ENCODE results near the gene PKHD1. TPM values are rescaled to one million over a fixed set of nuclear protein-coding genes. Genes with fewer than 3 reads are reported as not detected.
"Not testable (repeated sequence)": the region's sequence is repeated elsewhere in the genome, so short reads cannot be mapped to it uniquely, and the experiment has no call there.

PKHD1 gene
- total RNA-seq, 1 experiment from 2014 or later = 3.4 TPM

- DNase-seq (ENCODE audit: low read depth) = no peak
- in situ Hi-C loops (cut with HindIII; ENCODE audit: low pct_unique_long_range_greater_than_20kb, low sequenced_read_pairs) = no loop called here
These were observed 125.1 kb downstream of the PKHD1 start for GRCh38 chr6:51962354-51962753.

- no peak for DNase-seq (ENCODE audit: low read depth)
- in situ Hi-C loops (cut with HindIII; ENCODE audit: low pct_unique_long_range_greater_than_20kb, low sequenced_read_pairs) = no loop called here
These were observed 127.0 kb downstream of the PKHD1 start for GRCh38 chr6:51960419-51960818.

GRCh38 chr6:51959744-51960383 lies 127.5 kb downstream of the PKHD1 start:
- in situ Hi-C loops (cut with HindIII; ENCODE audit: low pct_unique_long_range_greater_than_20kb, low sequenced_read_pairs) = no loop called here
- DNase-seq (ENCODE audit: low read depth) = peak; percentile 45

- in situ Hi-C loops (cut with HindIII; ENCODE audit: low pct_unique_long_range_greater_than_20kb, low sequenced_read_pairs) = no loop called here
- no peak for DNase-seq (ENCODE audit: low read depth)
These were observed 132.7 kb downstream of the PKHD1 start for GRCh38 chr6:51954681-51955080.

GRCh38 chr6:51953246-51953645 lies 134.2 kb downstream of the PKHD1 start:
- DNase-seq (ENCODE audit: low read depth) = no peak
- in situ Hi-C loops (cut with HindIII; ENCODE audit: low pct_unique_long_range_greater_than_20kb, low sequenced_read_pairs) = no loop called here

GRCh38 chr6:51951924-51952323 lies 135.5 kb downstream of the PKHD1 start:
- DNase-seq (ENCODE audit: low read depth) = no peak
- in situ Hi-C loops (cut with HindIII; ENCODE audit: low pct_unique_long_range_greater_than_20kb, low sequenced_read_pairs) = no loop called here

GRCh38 chr6:51949526-51949925 lies 137.9 kb downstream of the PKHD1 start:
- no peak for DNase-seq (ENCODE audit: low read depth)
- in situ Hi-C loops (cut with HindIII; ENCODE audit: low pct_unique_long_range_greater_than_20kb, low sequenced_read_pairs) = no loop called here

- DNase-seq (ENCODE audit: low read depth); in situ Hi-C loops (cut with HindIII; ENCODE audit: low pct_unique_long_range_greater_than_20kb, low sequenced_read_pairs): not testable (repeated sequence)
These were observed 147.7 kb downstream of the PKHD1 start for GRCh38 chr6:51939695-51940094.

- in situ Hi-C loops (cut with HindIII; ENCODE audit: low pct_unique_long_range_greater_than_20kb, low sequenced_read_pairs) = no loop called here
- peak; percentile 43 for DNase-seq (ENCODE audit: low read depth)
These were observed 150.7 kb downstream of the PKHD1 start for GRCh38 chr6:51936531-51937290.

GRCh38 chr6:51934098-51934497 lies 153.3 kb downstream of the PKHD1 start:
- DNase-seq (ENCODE audit: low read depth) = no peak

GRCh38 chr6:51932956-51933355 lies 154.5 kb downstream of the PKHD1 start:
- DNase-seq (ENCODE audit: low read depth) = no peak
- in situ Hi-C loops (cut with HindIII; ENCODE audit: low pct_unique_long_range_greater_than_20kb, low sequenced_read_pairs) = no loop called here

More at GRCh38 chr6:51934098-51934497, 153.3 kb downstream of the PKHD1 start:
- in situ Hi-C loops (cut with HindIII; ENCODE audit: low pct_unique_long_range_greater_than_20kb, low sequenced_read_pairs) = no loop called here

- in situ Hi-C loops (cut with HindIII; ENCODE audit: low pct_unique_long_range_greater_than_20kb, low sequenced_read_pairs) = no loop called here
- no peak for DNase-seq (ENCODE audit: low read depth)
These were observed 156.8 kb downstream of the PKHD1 start for GRCh38 chr6:51930602-51931001.

- in situ Hi-C loops (cut with HindIII; ENCODE audit: low pct_unique_long_range_greater_than_20kb, low sequenced_read_pairs) = no loop called here
- no peak for DNase-seq (ENCODE audit: low read depth)
These were observed 157.4 kb downstream of the PKHD1 start for GRCh38 chr6:51929934-51930574.

GRCh38 chr6:51928320-51928719 lies 159.1 kb downstream of the PKHD1 start:
- in situ Hi-C loops (cut with HindIII; ENCODE audit: low pct_unique_long_range_greater_than_20kb, low sequenced_read_pairs) = no loop called here
- DNase-seq (ENCODE audit: low read depth) = no peak

- in situ Hi-C loops (cut with HindIII; ENCODE audit: low pct_unique_long_range_greater_than_20kb, low sequenced_read_pairs) = no loop called here
These were observed 160.0 kb downstream of the PKHD1 start for GRCh38 chr6:51927450-51927849.

GRCh38 chr6:51926125-51926524 lies 161.3 kb downstream of the PKHD1 start:
- DNase-seq (ENCODE audit: low read depth) = no peak
- in situ Hi-C loops (cut with HindIII; ENCODE audit: low pct_unique_long_range_greater_than_20kb, low sequenced_read_pairs) = no loop called here

More at GRCh38 chr6:51927450-51927849, 160.0 kb downstream of the PKHD1 start:
- no peak for DNase-seq (ENCODE audit: low read depth)

- in situ Hi-C loops (cut with HindIII; ENCODE audit: low pct_unique_long_range_greater_than_20kb, low sequenced_read_pairs); DNase-seq (ENCODE audit: low read depth): not testable (repeated sequence)
These were observed 164.9 kb downstream of the PKHD1 start for GRCh38 chr6:51922479-51922878.

GRCh38 chr6:51918347-51918746 lies 169.1 kb downstream of the PKHD1 start:
- in situ Hi-C loops (cut with HindIII; ENCODE audit: low pct_unique_long_range_greater_than_20kb, low sequenced_read_pairs); DNase-seq (ENCODE audit: low read depth): not testable (repeated sequence)

GRCh38 chr6:51915098-51915497 lies 172.3 kb downstream of the PKHD1 start:
- in situ Hi-C loops (cut with HindIII; ENCODE audit: low pct_unique_long_range_greater_than_20kb, low sequenced_read_pairs) = no loop called here
- DNase-seq (ENCODE audit: low read depth) = no peak

Measured in Caki2 (cell line).